HCEC 1CT (cell line): ENCODE results near the gene TAF3.

ENCODE experiments used
- DNase-seq: peaks from one replicate; pipeline ENCODE4 v3.0.0-alpha.2; 2017

Gene TAF3

GRCh38 chr10:7942316-7942715 lies 124.0 kb downstream of the TAF3 start:
- DNase-seq: peak; percentile 13

- DNase-seq: no peak
Measured at GRCh38 chr10:7942859-7943258, 124.6 kb downstream of the TAF3 start.

DNA sequence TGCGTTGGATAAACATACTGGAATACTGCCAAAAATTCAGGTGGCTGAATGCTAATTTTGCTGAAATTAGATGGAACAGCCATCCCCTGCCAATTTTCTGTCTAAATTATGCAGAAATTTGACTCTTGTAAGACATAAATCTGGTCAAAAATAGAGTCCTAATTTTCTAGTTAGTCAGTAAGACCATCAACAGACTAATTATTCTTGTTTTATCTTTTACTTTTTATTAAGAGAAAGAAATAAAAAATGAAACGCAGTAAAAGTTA lies 125.8 kb downstream of the TAF3 start:
- DNase-seq: no peak

- no peak for DNase-seq
Measured at GRCh38 chr10:7944537-7944936, 126.2 kb downstream of the TAF3 start.

DNA sequence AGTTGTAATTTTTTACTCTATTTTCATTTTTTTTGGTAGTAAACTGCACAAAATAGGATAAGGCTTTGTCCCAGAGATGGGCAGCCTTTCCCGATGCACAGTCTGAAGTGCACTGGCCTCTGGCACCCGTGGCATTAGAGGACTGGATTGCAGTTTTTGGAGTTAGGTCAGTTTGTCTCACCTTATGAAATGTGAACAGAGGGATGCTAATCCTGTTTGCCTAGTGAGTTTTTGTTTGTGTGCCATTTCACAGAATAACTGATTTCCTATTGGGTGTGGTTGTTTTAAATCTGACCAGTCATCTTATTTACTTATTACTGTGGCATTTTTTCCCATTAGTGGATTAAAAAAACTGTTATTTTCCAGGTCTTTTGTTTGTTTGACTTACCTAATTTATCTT lies 126.7 kb downstream of the TAF3 start:
- no peak for DNase-seq

GRCh38 chr10:7945469-7946187 lies 127.3 kb downstream of the TAF3 start:
- DNase-seq: peak; percentile 71

DNA sequence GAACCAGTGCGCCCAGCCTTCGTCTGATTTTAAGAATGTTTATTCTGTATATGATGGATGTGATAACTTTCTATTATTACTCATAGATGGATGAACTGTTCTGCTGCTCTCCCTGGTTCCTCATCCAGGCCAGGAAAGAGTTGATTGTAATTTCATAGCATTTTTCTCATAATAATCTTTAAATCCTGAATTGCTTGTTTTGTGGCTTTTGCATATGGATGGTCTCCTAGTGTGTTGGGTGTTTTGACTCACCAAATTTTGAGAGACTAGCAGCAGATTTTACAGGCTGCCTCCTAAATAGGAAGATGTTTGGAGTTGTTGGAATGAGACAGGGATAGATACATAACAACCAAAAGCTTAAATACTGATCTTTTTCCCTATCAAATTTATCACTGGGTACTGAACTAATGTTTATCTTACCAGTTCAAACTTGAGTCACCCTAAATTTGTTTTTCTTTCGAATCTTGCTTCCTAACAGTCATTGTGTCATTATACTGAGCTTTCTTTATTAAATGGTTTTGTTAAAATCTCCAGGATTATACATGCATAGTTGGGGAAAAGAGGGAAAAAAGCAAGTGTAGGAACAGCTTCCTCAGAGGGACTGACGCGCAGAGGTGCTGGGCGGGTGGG lies 130.2 kb downstream of the TAF3 start:
- DNase-seq: peak; percentile 59

GRCh38 chr10:7950981-7951847 lies 132.9 kb downstream of the TAF3 start:
- DNase-seq: peak; percentile 61

DNA sequence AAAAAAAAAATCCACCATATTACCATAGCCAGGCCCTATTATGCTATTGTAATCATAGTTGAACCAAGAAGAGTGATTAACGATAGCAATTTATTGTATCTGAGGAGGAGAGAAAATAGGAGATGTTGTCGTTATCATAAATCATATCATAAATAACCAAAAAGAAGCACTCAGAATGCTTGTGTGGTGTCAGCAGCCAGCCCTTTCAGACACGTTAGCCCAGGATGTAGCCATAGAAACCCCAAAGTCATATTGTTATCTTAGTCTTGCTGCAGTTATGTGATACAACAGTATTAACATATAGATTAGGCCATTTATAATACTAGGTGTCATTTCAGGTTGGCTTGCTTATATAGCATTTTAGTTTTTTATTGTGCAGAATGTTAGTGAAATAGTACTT lies 134.0 kb downstream of the TAF3 start:
- DNase-seq: no peak

GRCh38 chr10:7953447-7953846 lies 135.1 kb downstream of the TAF3 start:
- no peak for DNase-seq

- no peak for DNase-seq
Measured at GRCh38 chr10:7955446-7955845, 137.1 kb downstream of the TAF3 start.

DNA sequence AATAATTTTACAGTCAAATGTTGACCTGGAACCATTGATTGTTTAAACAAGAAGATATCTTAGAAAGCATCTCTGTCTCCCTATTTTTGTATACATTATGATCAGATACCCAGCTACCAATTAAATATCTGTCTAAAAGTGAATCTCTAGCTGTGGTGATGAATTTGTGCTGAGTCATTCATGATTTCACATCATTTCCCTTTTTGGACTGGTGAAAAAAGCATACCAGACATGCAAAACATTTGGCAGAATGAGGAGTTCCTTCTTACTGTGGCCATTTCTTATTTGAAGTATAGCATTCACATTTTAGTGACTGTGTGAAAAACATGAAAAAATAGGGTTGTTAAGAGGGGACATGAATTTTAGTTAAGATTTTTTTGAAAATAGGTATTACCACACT lies 138.2 kb downstream of the TAF3 start:
- peak; percentile 79 for DNase-seq

GRCh38 chr10:7957591-7957990 lies 139.3 kb downstream of the TAF3 start:
- no peak for DNase-seq

- no peak for DNase-seq
Measured at GRCh38 chr10:7958442-7958841, 140.1 kb downstream of the TAF3 start.

GRCh38 chr10:7960108-7960507 lies 141.8 kb downstream of the TAF3 start:
- no peak for DNase-seq

DNA sequence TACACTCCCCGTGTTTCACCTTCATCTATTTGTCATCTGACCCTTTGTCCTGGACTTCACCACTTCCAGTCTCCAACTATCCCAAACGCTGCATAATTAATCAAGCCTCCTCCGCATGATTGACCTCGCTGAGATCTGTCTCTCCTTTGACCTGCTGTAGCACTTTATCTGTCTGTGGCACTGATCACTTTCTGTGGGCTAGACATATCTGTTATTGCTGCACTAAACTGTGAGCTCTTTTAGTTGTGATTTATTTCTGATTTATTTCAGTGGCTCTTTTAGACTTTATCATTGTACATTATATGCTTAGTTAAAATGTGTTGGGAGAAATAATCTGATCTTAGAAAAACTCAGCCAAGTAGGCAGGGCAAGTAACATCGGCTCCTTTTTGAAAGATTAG lies 144.3 kb downstream of the TAF3 start:
- no peak for DNase-seq

- DNase-seq: no peak
Measured at GRCh38 chr10:7965457-7965856, 147.2 kb downstream of the TAF3 start.

GRCh38 chr10:7967035-7967434 lies 148.7 kb downstream of the TAF3 start:
- no peak for DNase-seq

GRCh38 chr10:7968510-7969112 lies 150.3 kb downstream of the TAF3 start:
- no peak for DNase-seq

DNA sequence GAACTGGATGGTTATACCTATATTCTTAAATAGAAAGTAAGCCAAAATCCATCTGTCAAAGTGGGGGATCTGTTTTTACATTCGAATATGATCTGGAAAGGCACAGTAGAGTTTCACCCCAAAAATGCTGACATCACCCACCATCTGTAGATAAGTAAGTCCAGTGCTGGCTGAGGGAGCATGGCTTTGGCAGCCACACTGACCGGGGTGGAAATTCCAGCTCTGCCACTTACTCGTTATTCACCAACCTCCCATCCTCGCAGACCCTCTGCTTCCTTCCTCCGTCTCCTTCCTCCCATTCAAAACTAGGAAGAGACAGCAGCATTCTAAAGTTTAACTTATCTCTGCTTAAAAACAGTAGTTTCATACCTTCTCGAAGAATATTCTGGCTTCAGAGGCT lies 151.3 kb downstream of the TAF3 start:
- no peak for DNase-seq

DNA sequence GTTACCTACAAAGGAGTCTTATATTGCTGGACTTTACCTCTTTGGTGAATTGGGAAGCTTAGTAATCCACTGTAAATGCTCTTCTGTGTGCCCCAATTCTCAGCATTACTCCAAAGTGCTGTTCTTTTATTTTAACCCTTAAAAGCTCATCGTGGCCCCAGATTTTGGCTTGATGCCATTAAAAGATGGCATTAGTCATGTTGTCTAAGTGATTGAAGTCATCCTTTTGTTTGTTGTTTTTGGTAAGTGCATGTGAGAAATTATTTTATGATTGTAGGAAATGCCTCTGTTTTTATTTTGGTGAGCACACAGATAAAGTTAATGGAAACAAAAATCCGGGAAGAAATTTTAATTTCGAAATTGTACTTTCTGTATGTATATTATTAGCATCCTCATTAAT lies 153.6 kb downstream of the TAF3 start:
- peak; percentile 9 for DNase-seq

DNA sequence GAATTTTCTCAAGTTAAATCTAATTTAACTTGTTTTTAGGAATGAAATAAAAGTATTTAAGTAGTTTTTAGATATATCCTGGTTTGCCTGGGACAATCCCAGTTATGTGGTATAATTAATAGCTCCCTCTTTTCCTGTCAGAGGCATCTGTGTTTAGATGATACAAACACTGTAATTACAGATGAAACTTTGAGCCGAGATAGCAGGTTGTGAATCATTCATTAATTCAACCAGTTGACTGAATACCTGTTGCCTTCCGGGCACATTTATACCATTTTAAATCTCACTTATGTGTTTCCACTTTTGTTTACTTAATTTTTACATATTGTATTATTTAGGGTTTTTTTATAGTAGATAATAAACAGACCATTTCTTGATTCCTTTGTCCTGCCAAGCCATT lies 154.1 kb downstream of the TAF3 start:
- DNase-seq: no peak

- DNase-seq: no peak
Measured at GRCh38 chr10:7980196-7980595, 161.9 kb downstream of the TAF3 start.

DNA sequence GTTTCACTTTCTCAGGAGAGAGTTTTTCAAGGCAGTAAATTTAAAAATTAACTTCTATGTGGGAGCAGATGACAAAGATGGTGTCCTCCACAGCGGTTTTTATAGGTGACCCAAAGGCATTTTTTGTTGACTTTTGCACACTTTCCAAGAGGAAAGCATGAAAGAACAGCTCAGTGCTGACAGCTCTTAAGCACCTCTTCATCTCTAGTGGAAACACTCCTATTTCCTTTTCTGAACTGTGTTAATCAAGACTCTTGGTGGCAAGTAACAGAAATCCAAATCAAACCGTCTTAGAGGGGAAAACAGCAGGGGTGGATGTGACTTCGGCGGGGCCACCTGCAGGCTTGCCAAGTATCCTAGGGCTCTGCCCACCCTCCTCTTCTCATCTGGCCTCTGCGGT lies 164.4 kb downstream of the TAF3 start:
- DNase-seq: no peak
